GM21526 (cell line): ENCODE data around the gene STXBP5L.
"Not testable (repeated sequence)": the region's sequence is repeated elsewhere in the genome, so short reads cannot be mapped to it uniquely, and the experiment has no call there.

ENCODE experiments used
- ATAC-seq: cut with Tn5 transposase; IDR thresholded peaks from one replicate; pipeline ENCODE4 v1.9.1; 2021; ENCODE audit warnings: moderate library complexity; ENCODE audit not compliant: unreplicated experiment, low FRiP score

STXBP5L gene

GRCh38 chr3:121414924-121415323, 506.9 kb downstream of the STXBP5L start:
- no peak for ATAC-seq

GRCh38 chr3:121418182-121418581, 510.2 kb downstream of the STXBP5L start:
- no peak for ATAC-seq

DNA sequence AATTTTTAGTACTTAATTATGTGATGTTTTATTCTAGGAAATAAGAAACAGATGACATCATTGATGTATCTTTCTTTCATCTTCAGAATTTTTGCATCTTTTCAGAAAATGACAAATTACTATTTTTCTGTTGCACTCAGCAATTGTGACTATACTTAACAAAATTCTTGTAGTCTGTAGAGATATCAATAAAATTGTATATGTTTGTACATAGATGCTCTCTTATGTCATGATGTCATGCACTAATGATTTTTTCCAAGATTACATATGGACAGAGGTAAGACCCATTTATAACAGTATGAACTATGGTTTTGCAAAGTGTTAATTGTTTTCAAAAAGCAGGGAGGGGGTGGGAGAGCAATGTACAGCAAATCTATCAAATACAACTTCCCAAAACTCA, 516.5 kb downstream of the STXBP5L start:
- no peak for ATAC-seq

DNA sequence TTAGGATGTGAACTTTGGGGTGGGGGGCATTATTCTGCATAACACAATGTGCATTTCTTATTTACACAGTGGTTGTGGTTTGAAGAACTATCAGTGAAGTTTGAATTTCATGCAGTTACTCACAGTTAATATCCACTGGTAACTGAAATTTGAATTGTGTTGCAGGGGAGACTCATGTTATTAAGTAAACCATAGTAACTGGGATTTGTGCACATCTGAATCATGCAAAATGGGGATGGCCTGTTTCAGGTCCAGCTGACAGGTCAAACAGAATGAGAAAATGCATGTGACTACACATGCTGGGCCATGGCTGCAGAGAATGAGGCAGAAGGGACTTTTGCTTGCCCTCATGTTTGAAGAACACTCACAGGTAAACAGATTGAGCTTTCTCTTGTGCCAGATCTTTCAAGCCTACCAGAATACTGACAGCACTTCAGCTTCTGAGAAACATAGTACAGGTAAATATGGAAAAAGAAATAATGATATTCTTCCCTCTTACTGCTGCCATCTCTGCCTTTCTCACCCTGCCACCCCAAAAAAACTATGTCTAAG, 522.7 kb downstream of the STXBP5L start:
- no peak for ATAC-seq

DNA sequence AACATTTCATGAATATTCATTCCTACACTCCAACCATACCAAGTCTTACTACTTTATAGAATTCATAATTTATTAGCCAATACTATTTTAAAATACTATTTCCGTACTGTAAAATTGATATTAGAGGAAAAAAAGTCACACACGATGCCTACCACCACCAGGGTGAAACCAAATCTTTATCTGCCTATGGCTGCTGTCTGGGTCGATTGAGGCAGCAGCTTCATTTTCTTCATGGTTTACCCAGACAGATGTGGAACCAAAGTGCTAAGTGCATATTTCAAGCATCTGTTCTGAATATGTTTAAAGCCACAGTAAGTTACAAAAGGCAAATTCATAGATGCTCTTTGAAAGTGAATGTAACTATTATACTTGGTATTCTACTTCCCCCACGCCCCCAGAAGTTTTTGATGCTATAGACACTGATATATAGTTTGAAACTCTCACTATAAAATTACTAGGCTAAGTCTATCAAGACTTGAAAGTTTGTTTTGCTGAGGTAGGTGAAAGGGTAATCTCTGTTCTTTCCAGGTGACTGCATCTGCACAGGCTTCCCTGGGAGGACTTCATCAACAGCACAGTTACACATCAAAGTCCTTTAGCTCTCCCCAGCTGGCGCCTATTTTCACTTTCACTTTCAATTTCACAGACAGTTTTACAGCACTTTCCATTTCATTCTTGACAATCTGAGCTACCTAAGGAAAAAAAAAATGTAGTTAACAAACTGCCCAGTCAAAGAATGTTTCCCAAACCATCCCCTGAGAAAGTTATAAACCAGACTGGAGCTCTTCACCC, 523.9 kb downstream of the STXBP5L start:
- peak; percentile 95 for ATAC-seq

- ATAC-seq: no peak
These were observed 528.1 kb downstream of the STXBP5L start for GRCh38 chr3:121436074-121436473.

GRCh38 chr3:121436641-121437040, 528.6 kb downstream of the STXBP5L start:
- ATAC-seq: no peak

GRCh38 chr3:121443456-121443855, 535.5 kb downstream of the STXBP5L start:
- ATAC-seq: no peak

- not testable (repeated sequence) for ATAC-seq
These were observed 543.7 kb downstream of the STXBP5L start for GRCh38 chr3:121451752-121452151.

GRCh38 chr3:121462565-121462964, 554.6 kb downstream of the STXBP5L start:
- ATAC-seq: no peak

GRCh38 chr3:121463745-121464144, 555.7 kb downstream of the STXBP5L start:
- ATAC-seq: no peak

DNA sequence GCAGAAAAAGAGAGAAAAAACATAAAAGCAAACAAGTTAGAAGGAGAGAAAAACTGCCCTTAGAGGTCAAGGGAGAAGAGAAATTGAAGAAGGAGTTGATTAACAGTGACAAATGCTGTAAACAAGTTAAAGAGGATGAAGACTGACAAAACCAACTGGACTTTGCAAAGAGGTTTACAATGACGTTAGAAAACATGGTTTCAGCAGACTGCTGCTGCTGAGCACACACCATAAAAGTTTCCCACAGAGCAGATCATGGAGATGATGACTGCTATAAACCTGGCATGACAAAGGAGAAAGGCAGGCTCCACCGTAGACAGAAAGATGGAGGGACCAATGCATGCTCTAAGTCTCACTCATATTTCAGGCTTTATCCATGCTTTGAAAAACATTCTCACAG, 559.1 kb downstream of the STXBP5L start:
- no peak for ATAC-seq

DNA sequence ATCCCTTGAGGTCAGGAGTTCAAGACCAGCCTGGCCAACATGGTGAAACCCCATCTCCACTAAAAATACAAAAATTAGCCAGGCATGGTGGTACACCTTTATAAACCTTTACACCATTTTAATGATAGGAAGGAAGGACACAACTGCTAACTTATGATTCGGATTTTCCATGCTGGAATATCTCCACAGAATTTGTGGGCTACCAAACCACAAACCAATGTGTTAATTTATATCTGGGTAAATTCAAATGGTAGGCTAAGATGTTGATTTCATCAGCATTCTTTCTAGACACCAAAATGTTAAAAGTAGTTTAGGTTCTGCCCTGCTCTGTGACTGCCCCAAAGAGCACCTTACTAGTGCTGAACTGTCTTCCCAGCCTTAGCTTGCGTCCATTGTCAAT, 565.0 kb downstream of the STXBP5L start:
- no peak for ATAC-seq
